ENCODE data around the gene CCDC197.

CCDC197 gene

GRCh38 chr14:93961620-93962019 is 35.5 kb upstream of the CCDC197 start:
- DNase-seq (ENCODE audit: low read depth), result no peak

DNA sequence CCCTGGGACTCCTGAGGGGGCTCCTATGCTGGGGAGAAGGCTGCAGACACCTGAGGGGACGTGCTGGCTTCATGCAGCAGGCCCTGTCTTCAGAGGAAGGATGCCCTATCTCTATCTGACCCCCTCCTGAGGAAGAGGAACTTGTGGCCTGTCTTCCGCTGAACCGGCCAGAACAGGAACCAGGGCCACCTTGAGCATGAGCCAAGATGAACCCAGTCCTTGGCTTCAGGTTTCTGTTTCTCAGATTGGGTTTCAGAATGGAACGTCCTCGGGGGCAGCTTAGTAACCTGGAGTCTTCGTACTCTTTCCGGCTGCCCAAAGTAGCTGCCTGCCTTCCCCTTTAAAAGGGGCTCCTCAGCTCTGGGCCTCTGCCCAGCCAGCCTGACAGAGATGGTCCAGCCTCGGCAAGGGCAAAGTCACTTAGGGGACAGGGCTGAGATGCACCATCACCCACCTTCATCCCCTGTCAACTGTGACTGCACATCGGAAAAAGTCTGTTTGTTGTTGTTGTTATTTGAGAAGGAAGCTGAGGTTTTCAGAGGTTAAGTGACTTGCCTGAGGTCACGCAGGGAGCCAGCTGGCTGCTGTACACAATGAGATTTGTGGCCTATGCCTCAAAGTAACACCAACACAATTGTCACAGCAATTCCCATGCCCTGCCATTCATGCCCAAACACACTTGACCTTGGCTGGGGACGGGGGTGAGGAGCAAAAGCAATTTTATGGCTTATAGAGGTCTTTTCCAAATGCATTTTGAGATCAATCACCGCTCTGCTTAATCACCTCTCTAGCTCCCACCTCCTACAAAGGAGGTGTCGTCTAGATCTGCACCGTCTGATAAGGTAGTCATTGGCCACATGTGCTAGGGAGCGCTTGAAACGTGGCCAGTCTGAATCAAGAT is 34.1 kb upstream of the CCDC197 start:
- DNase-seq (ENCODE audit: low read depth), result no peak

DNA sequence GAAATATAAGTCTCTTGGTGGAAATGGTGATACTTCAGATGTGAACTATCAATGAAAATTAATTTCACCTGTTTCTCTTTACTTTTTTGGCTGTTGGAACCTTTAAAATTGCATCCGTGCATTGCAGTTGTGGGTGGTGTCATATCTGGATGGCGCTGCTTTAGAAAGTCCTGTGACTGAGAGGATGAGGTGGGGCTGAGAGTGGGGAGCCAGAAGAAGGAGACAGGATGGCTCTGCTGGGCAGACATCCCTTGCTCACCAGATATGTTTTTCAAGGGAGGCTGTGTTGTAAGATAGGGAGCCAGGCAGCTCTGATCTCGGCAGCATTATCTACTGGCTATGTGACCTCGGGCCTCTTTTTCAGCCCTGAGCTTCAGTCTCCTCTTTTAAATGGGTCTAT is 33.4 kb upstream of the CCDC197 start:
- DNase-seq (ENCODE audit: low read depth), result no peak

GRCh38 chr14:93964281-93964680 is 32.8 kb upstream of the CCDC197 start:
- no peak for DNase-seq (ENCODE audit: low read depth)

DNA sequence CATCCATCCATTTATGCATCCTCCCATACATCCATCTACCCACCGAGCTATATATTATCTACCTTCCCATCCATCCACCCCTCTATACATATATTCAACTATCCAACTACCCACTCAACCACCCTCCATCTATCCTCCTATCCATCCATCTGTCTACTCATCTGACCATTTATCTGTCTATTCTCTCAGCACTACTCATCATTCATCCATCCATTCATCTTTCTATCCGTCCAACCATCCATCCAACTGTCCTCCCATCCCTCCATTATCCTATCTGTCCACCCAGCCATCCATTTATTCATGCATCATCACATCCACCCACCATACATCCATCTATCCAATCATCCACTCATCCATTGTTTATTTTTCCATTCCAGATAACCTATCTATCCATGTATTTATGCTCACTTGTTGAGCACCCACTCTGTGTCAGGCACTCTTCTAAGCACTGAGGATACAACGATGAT is 32.2 kb upstream of the CCDC197 start:
- DNase-seq (ENCODE audit: low read depth), result no peak

GRCh38 chr14:93965287-93965821 is 31.7 kb upstream of the CCDC197 start:
- peak; percentile 82 for DNase-seq (ENCODE audit: low read depth)

GRCh38 chr14:93965946-93966474 is 31.1 kb upstream of the CCDC197 start:
- DNase-seq (ENCODE audit: low read depth), result no peak

GRCh38 chr14:93967637-93968250 is 29.4 kb upstream of the CCDC197 start:
- DNase-seq (ENCODE audit: low read depth), result no peak

DNA sequence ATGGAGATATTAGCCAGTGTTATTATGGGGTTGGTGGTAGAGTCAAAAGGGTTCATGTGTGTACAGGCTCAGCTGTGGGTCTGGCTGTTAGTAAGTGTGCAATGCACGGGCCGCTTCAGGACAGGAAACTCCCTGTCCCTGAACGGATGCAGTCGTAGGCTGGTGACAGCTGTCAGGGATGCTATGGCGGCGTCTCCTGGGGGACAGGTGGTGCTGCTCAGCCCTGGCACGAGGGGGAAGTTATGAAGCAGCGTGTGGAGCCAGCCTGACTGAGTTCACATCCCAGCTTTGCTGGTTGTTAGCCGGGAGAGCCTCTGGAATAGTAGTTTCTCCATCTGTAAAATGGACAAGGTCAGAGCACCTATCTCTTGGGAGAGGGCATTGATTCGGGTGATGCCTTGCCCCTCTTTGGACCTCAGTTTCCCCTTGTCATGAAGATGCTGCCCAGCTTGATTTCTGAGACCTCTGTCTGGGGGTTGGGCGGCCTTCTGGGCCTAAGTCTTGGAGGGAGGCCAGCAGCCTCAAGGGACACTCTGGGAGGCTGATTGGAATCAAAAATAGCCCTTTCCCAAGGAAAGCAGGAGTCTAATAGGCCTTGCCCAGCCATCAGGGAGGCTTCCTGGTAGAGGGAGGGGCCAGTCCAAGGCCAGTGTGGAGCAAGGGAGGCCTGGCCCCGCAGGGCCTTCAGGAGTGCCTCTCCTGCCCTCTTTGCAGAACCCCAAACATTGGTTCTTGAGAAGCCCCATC is 27.8 kb upstream of the CCDC197 start:
- DNase-seq (ENCODE audit: low read depth), result no peak

- no peak for DNase-seq (ENCODE audit: low read depth)
Measured at GRCh38 chr14:93970585-93970964, 26.5 kb upstream of the CCDC197 start.

- DNase-seq (ENCODE audit: low read depth), result no peak
Measured at GRCh38 chr14:93970965-93971634, 26.0 kb upstream of the CCDC197 start.

GRCh38 chr14:93971635-93972027 is 25.5 kb upstream of the CCDC197 start:
- no peak for DNase-seq (ENCODE audit: low read depth)

DNA sequence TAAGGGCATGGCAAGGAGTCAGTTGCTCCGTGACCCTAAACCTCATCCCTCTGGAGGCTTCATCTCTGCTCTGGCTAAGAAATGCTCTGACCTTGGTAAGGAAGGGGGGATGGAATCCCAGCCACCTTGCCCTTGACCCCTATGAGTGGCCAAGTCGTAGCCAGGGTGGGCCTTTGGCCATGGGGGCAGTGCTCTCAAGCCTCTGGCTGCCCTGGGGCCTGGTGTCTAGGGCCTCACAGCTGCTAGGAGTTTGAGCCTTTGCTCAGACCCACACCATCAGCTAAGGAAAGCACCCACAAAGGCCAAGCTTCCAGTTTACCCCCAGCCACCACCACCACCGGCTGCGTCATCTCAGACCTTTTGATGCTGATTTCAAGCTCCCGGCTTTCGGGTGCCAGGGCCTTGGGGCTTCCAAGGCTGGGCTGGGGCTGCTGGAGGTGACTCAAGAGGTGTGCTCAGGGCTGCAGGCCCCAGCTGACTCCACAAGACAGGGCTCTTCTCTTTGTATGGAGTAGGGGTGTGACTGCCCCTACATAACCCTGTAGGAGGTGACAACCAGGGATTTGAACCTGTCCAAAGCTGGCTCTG is 24.4 kb upstream of the CCDC197 start:
- DNase-seq (ENCODE audit: low read depth), result no peak

- no peak for DNase-seq (ENCODE audit: low read depth)
Measured at GRCh38 chr14:93973607-93974006, 23.5 kb upstream of the CCDC197 start.

GRCh38 chr14:93974299-93974698 is 22.8 kb upstream of the CCDC197 start:
- no peak for DNase-seq (ENCODE audit: low read depth)

GRCh38 chr14:93974833-93975232 is 22.3 kb upstream of the CCDC197 start:
- DNase-seq (ENCODE audit: low read depth), result no peak

GRCh38 chr14:93975791-93976476 is 21.2 kb upstream of the CCDC197 start:
- no peak for DNase-seq (ENCODE audit: low read depth)

- no peak for DNase-seq (ENCODE audit: low read depth)
Measured at GRCh38 chr14:93976477-93977057, 20.5 kb upstream of the CCDC197 start, which contains the start of gene ASB2. Gene ASB2, minus strand, starts transcription at chr14:93976570. Its CDS starts 12,031 bp downstream, at chr14:93964539.

- DNase-seq (ENCODE audit: low read depth), result no peak
Measured at GRCh38 chr14:93977171-93977570, 19.9 kb upstream of the CCDC197 start.
